HepG2 (cell line): ENCODE data around the gene ZNF37A. TPM values are rescaled to one million over a fixed set of nuclear protein-coding genes. Genes with fewer than 3 reads are reported as not detected.
"Not testable (repeated sequence)": the region's sequence is repeated elsewhere in the genome, so short reads cannot be mapped to it uniquely, and the experiment has no call there.

Source experiments
- ATAC-seq: fragments of 200-7000 bp; cut with Tn5 transposase; 3 replicates; pipeline ENCODE4 v1.9.1; 2020; ENCODE audit warnings: mild to moderate bottlenecking, moderate library complexity
- BruUV-seq: library from RNA; stranded (reverse); fragments of 400-500 nt; replicated peaks from 2 replicates; lab custom pipeline; 2021; lab: Mats Ljungman, UMichigan
- CTCF ChIA-PET: fragments of 300-600 bp; formaldehyde crosslinking; extraction: SDS; loops from one replicate; lab custom pipeline; 2021; ENCODE audit warnings: low total read pairs, inconsistent platforms, low intra/inter-chr PET ratio; lab: Yijun Ruan, JAX
- POLR2A ChIA-PET: fragments of 350-600 bp; sonication (Branson Sonifier 250); formaldehyde crosslinking; loops from one replicate; lab custom pipeline; 2020; ENCODE audit warnings: antibody characterized with exemption, inconsistent platforms; lab: Yijun Ruan, JAX
- DNase-seq: peaks from one replicate; pipeline ENCODE4 v3.0.0-alpha.2; 2015; ENCODE audit warnings: low spot score
- FAIRE-seq: peaks from 3 replicates; lab custom pipeline; 2011; peaks lifted over from hg19 to GRCh38; lab: Jason Lieb, UNC
- H2AFZ ChIP-seq: one replicate; pipeline ENCODE4 v1.6.1; 2011; ENCODE audit warnings: low read length, inconsistent platforms
- H3K27ac ChIP-seq: fragments of 300-600 bp; 3 replicates; pipeline ENCODE4 v1.8.0; 2011; ENCODE audit warnings: mixed run types, mild to moderate bottlenecking, mixed read lengths, low read length, inconsistent platforms; ENCODE audit not compliant: insufficient read depth; ENCODE audit errors: extremely low read length
- H3K27me3 ChIP-seq, 2 experiments: fragments of 200-600 bp in 1 of 2; 2 replicates in 1 of 2; 3 replicates in 1 of 2; pipeline versions ENCODE4 v1.6.0 to v1.8.0; 2011; ENCODE audit warnings: low read length in 2 of 2, mild to moderate bottlenecking in 2 of 2, moderate library complexity in 2 of 2, inconsistent platforms in 1 of 2; ENCODE audit not compliant: insufficient read depth in 2 of 2, control insufficient read depth in 1 of 2
- H3K36me3 ChIP-seq, 2 experiments: fragments of 200-600 bp in 1 of 2; replicated peaks in 1 of 2; 2 replicates in 1 of 2; 3 replicates in 1 of 2; pipeline versions ENCODE4 v1.5.1 to v1.8.0; 2011; ENCODE audit warnings: low read length in 2 of 2, inconsistent platforms in 1 of 2; ENCODE audit not compliant: insufficient read depth in 2 of 2, control insufficient read depth in 1 of 2
- H3K4me1 ChIP-seq: 2 replicates; pipeline ENCODE4 v1.5.1; 2012; ENCODE audit warnings: low read length, inconsistent platforms; ENCODE audit not compliant: insufficient read depth
- H3K4me2 ChIP-seq: 2 replicates; pipeline ENCODE4 v1.6.0; 2011; ENCODE audit warnings: low read depth, low read length, inconsistent platforms
- H3K4me3 ChIP-seq, 3 experiments: fragments of 200-600 bp in 1 of 3; sonication (generic), shearing (Covaris generic) in 1 of 3; replicated peaks in 1 of 3; 2 replicates each; pipeline ENCODE4 v1.5.1; 2011 to 2016; ENCODE audit warnings: low read length in 3 of 3, inconsistent platforms in 2 of 3, low read depth in 2 of 3, mild to moderate bottlenecking in 2 of 3, control low read depth in 1 of 3, mixed read lengths in 1 of 3; ENCODE audit not compliant: insufficient read depth in 1 of 3
- H3K79me2 ChIP-seq: one replicate; pipeline ENCODE4 v1.6.1; 2011; ENCODE audit warnings: low read length, inconsistent platforms; ENCODE audit not compliant: insufficient read depth
- H3K9ac ChIP-seq: 2 replicates; pipeline ENCODE4 v1.6.0; 2011; ENCODE audit warnings: mild to moderate bottlenecking, low read depth, low read length, inconsistent platforms; ENCODE audit not compliant: insufficient read depth
- H3K9me3 ChIP-seq: 2 replicates; pipeline ENCODE4 v1.5.1; 2012; ENCODE audit warnings: mild to moderate bottlenecking, low read length
- H4K20me1 ChIP-seq: 2 replicates; pipeline ENCODE4 v1.6.0; 2011; ENCODE audit warnings: inconsistent platforms, mild to moderate bottlenecking, low read length, moderate library complexity; ENCODE audit not compliant: insufficient read depth
- KDM5B ChIP-seq: sonication (generic); formaldehyde crosslinking; IDR thresholded peaks from 2 replicates; pipeline ENCODE4 v1.4.0; 2020; ENCODE audit warnings: missing genetic modification reagents, mild to moderate bottlenecking, borderline replicate concordance
- SALL2 ChIP-seq: sonication (generic); formaldehyde crosslinking; IDR thresholded peaks from 2 replicates; pipeline ENCODE4 v1.8.1; 2023; ENCODE audit warnings: mild to moderate bottlenecking, missing genetic modification reagents, inconsistent platforms
- ZNF546 ChIP-seq: sonication (generic); formaldehyde crosslinking; conservative IDR thresholded peaks from 2 replicates; pipeline ENCODE4 v1.8.1; 2023; ENCODE audit warnings: mild to moderate bottlenecking, missing genetic modification reagents
- ZNF607 ChIP-seq: sonication (generic); formaldehyde crosslinking; IDR thresholded peaks from 2 replicates; pipeline ENCODE4 v1.5.1; 2020; ENCODE audit warnings: missing genetic modification reagents, mild to moderate bottlenecking, borderline replicate concordance
- ZNF614 ChIP-seq: IDR thresholded peaks from 2 replicates; pipeline ENCODE4 v1.6.1; 2018; ENCODE audit warnings: missing biosample characterization, missing genetic modification reagents, inconsistent platforms, borderline replicate concordance
- WGBS: methylation state at CpG from one replicate; pipeline ENCODE4 v1.1.6; 2017; ENCODE audit warnings: low lambda C conversion rate; 5-methylcytosine and 5-hydroxymethylcytosine counted together
- in situ Hi-C: cut with HindIII; loops from 2 replicates; pipeline ENCODE4 v1.10.0; 2017; ENCODE audit warnings: low pct_unique_long_range_greater_than_20kb; ENCODE audit not compliant: extremely low pct_ligation_motif_present
- intact Hi-C: fragments of 100-400 bp; cut with micrococcal nuclease; formaldehyde crosslinking; loops from one replicate; pipeline ENCODE4 v1.10.0; 2022; ENCODE audit not compliant: unreplicated experiment
- polyA plus RNA-seq, 8 experiments: library from polyadenylated mRNA; depleted of rRNA in 3 of 8; stranded (reverse) in 7 of 8; unstranded in 1 of 8; fragments of >200 nt; fragmentation: Illumina TruSeq in 4 of 8; extraction: Trizol in 4 of 8; gene quantifications; 2 replicates each; pipeline versions ENCODE4 v1.2.1 to v1.2.3, GENCODE V29; 2011 to 2016; ENCODE audit warnings: low read depth in 4 of 8, missing spikeins in 1 of 8, mixed read lengths in 1 of 8; ENCODE audit not compliant: insufficient read depth in 1 of 8
- total RNA-seq, 5 experiments: library from RNA; depleted of rRNA; stranded (reverse); fragments of >200 nt; fragmentation: Illumina TruSeq; extraction: Trizol; gene quantifications; 2 replicates each; pipeline ENCODE4 v1.2.3, GENCODE V29; 2016; ENCODE audit warnings: low read depth in 1 of 5
- TF ChIP-seq, protein P1 (sequence below): sonication (generic); formaldehyde crosslinking; IDR thresholded peaks from 2 replicates; pipeline ENCODE4 v1.5.0; 2020; ENCODE audit warnings: missing genetic modification reagents, mild to moderate bottlenecking, borderline replicate concordance
- TF ChIP-seq, protein P2 (sequence below), 2 experiments: sonication (generic) in 1 of 2; formaldehyde crosslinking in 1 of 2; IDR thresholded peaks; 2 replicates each; pipeline versions ENCODE4 v1.4.0 to v1.6.1; 2016 to 2020; ENCODE audit warnings: borderline replicate concordance in 1 of 2, low read depth in 1 of 2, mild to moderate bottlenecking in 1 of 2, missing genetic modification reagents in 1 of 2

Gene ZNF37A
- total and polyA plus RNA-seq, 2 of the 13 experiments (the other 11 are each of a cell fraction or from before 2014, with no cell fraction given) = 8.0 to 12.6 TPM

DNA sequence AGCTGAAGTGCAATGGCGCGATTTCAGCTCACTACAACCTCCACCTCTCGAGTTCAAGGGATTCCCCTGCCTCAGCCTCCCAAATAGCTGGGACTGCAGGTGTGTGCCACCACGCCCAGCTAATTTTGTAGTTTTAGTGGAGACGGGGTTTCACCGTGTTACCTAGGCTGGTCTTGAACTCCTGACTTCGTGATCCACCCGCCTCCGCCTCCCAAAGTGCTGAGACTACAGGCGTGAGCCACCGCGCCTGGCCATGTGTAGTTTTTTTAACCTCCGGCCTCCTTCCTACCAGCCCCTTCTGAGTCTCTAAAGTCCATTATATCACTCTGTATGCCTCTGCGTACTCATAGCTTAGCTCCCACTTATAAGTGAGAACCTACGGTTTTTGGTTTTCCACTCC, 819 bp upstream of the ZNF37A start:
- H3K4me3 ChIP-seq, DNase-seq, ATAC-seq, FAIRE-seq, H3K4me2 ChIP-seq, H3K9me3 ChIP-seq, CTCF ChIA-PET, H4K20me1 ChIP-seq, in situ Hi-C loops, H3K27ac ChIP-seq, BruUV-seq, H3K9ac ChIP-seq, H3K27me3 ChIP-seq: not testable (repeated sequence)
- peaks cover 43% of the 10 kb centered on the region for H3K4me1 ChIP-seq
- 95% methylated on average over 15 of the region's 15 CpGs for WGBS
- H2AFZ ChIP-seq = peak overlapping the region; percentile 60
- peaks cover 13% of the 10 kb centered on the region for H3K79me2 ChIP-seq
- POLR2A ChIA-PET = interaction anchor here (0.6 to 0.9 kb wide), 2 partner anchors 59 to 83 kb away, joined by 3 read pairs; partner anchors contain the start of gene ZNF33A
- H3K36me3 ChIP-seq = peaks cover 0 to 12% of the 10 kb centered on the region in 2 experiments; a peak in 2 of 5 replicates
- intact Hi-C loops = loop anchor here (10.0 kb wide), 1 partner anchor 79 kb away; the partner anchor contains the start of gene ZNF33A
- TF ChIP-seq SALL2 (CRISPR knock-in tag) = 0 out of 2 replicates have a peak, but pooled peaks have one; percentile 2

DNA sequence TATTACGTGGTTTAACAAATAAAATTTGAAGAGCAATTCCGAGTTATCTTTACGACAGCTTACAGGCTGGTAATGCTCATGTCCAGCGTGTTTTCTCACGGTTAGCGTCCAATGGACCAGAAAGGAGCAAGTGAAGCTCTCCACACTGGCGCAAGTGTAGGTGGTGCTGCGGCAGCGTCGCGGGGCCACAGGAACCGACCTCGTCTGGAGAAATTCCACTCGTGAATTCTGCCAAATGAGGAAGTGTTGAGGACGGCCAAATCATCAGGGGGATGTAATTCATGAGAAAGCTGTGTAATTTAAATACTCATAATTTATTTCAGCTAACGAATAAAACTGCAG, 350 bp upstream of the ZNF37A start:
- H3K9me3 ChIP-seq = no peaks in the 10 kb centered on the region
- intact Hi-C loops = loop anchor here (1.0 to 10.0 kb wide), 2 partner anchors 79 to 117 kb away; partner anchors contain the start of genes ZNF25 and ZNF33A
- peak overlapping the region; percentile 41 for H3K9ac ChIP-seq
- DNase-seq (no peak), ATAC-seq (no peak), FAIRE-seq (no peak)
- POLR2A ChIA-PET = interaction anchor here (0.6 to 0.9 kb wide), 2 partner anchors 59 to 83 kb away, joined by 3 read pairs; partner anchors contain the start of gene ZNF33A
- CTCF ChIA-PET = no interaction called here
- peak overlapping the region; percentile 88 for H3K4me2 ChIP-seq
- peaks cover 43% of the 10 kb centered on the region for H3K4me1 ChIP-seq
- H3K27ac ChIP-seq = no peak overlapping the region
- H4K20me1 ChIP-seq = no peaks in the 10 kb centered on the region
- H2AFZ ChIP-seq = peak overlapping the region; percentile 60
- 74% methylated on average over 16 of the region's 16 CpGs for WGBS
- H3K36me3 ChIP-seq = peaks cover 0 to 12% of the 10 kb centered on the region in 2 experiments; a peak in 2 of 5 replicates
- peaks cover 13% of the 10 kb centered on the region for H3K79me2 ChIP-seq
- H3K4me3 ChIP-seq = peak overlapping the region in 2 of 3 experiments; percentile 32 to 92; a peak in 4 of 6 replicates
- no peaks in the 10 kb centered on the region; a peak in 1 of 5 replicates for H3K27me3 ChIP-seq
- no TSS peak for BruUV-seq
- in situ Hi-C loops = no loop called here
- TF ChIP-seq KDM5B (CRISPR knock-in tag) (0 out of 2 replicates have a peak, but pooled peaks have one; percentile 9), ZNF546 (CRISPR knock-in tag) (0 out of 2 replicates have a peak, but pooled peaks have one; percentile 0), ZNF607 (CRISPR knock-in tag) (0 out of 2 replicates have a peak, but pooled peaks have one; percentile 2), ZNF614 (CRISPR knock-in tag) (no peak)
- TF ChIP-seq, protein P1, sequence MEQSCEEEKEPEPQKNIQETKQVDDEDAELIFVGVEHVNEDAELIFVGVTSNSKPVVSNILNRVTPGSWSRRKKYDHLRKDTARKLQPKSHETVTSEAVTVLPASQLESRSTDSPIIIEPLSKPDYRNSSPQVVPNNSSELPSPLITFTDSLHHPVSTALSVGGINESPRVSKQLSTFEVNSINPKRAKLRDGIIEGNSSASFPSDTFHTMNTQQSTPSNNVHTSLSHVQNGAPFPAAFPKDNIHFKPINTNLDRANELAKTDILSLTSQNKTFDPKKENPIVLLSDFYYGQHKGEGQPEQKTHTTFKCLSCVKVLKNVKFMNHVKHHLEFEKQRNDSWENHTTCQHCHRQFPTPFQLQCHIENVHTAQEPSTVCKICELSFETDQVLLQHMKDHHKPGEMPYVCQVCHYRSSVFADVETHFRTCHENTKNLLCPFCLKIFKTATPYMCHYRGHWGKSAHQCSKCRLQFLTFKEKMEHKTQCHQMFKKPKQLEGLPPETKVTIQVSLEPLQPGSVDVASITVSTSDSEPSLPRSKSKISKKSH = 0 out of 2 replicates have a peak, but pooled peaks have one; percentile 4
- TF ChIP-seq, protein P2, sequence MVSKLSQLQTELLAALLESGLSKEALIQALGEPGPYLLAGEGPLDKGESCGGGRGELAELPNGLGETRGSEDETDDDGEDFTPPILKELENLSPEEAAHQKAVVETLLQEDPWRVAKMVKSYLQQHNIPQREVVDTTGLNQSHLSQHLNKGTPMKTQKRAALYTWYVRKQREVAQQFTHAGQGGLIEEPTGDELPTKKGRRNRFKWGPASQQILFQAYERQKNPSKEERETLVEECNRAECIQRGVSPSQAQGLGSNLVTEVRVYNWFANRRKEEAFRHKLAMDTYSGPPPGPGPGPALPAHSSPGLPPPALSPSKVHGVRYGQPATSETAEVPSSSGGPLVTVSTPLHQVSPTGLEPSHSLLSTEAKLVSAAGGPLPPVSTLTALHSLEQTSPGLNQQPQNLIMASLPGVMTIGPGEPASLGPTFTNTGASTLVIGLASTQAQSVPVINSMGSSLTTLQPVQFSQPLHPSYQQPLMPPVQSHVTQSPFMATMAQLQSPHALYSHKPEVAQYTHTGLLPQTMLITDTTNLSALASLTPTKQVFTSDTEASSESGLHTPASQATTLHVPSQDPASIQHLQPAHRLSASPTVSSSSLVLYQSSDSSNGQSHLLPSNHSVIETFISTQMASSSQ (IDR thresholded peaks at IDR 0.05; ENCODE audit: low read depth) = no peak
- TF ChIP-seq, protein P2 (CRISPR knock-in tag; IDR thresholded peaks at IDR 0.05; ENCODE audit: borderline replicate concordance) = no peak
